Measurements from ENCODE around the gene IMMT.
A peak's percentile ranks its signal among the peaks of the same experiment; 100 is the strongest.
"Not testable (repeated sequence)": the region's sequence is repeated elsewhere in the genome, so short reads cannot be mapped to it uniquely, and the experiment has no call there.

Gene IMMT

GRCh38 chr2:86225581-86225980 is 30.3 kb upstream of the IMMT start:
- no peak for DNase-seq

GRCh38 chr2:86224645-86225355 is 29.5 kb upstream of the IMMT start:
- no peak for DNase-seq

- DNase-seq: no peak
Observed at GRCh38 chr2:86223927-86224560, 28.8 kb upstream of the IMMT start.

- no peak for DNase-seq
Observed at GRCh38 chr2:86223140-86223926, 28.1 kb upstream of the IMMT start.

GRCh38 chr2:86221066-86221684 is 25.9 kb upstream of the IMMT start:
- DNase-seq: no peak

GRCh38 chr2:86219896-86220295 is 24.6 kb upstream of the IMMT start:
- DNase-seq: no peak

- no peak for DNase-seq
Observed at GRCh38 chr2:86218124-86218523, 22.9 kb upstream of the IMMT start.

- no peak for DNase-seq
Observed at GRCh38 chr2:86216575-86217555, 21.6 kb upstream of the IMMT start.

- no peak for DNase-seq
Observed at GRCh38 chr2:86214503-86214832, 19.2 kb upstream of the IMMT start.

- DNase-seq: peak; percentile 47
Observed at GRCh38 chr2:86213699-86214502, 18.6 kb upstream of the IMMT start.

- DNase-seq: no peak
Observed at GRCh38 chr2:86213056-86213455, 17.8 kb upstream of the IMMT start.

- no peak for DNase-seq
Observed at GRCh38 chr2:86211796-86212188, 16.5 kb upstream of the IMMT start.

GRCh38 chr2:86211033-86211795 is 16.0 kb upstream of the IMMT start:
- DNase-seq: peak; percentile 30

GRCh38 chr2:86204458-86204857 is 9.2 kb upstream of the IMMT start:
- DNase-seq: no peak

GRCh38 chr2:86203614-86204013 is 8.4 kb upstream of the IMMT start:
- DNase-seq: no peak

- no peak for DNase-seq
Observed at GRCh38 chr2:86202702-86203101, 7.4 kb upstream of the IMMT start.

GRCh38 chr2:86202336-86202692 is 7.1 kb upstream of the IMMT start:
- no peak for DNase-seq

GRCh38 chr2:86201671-86202335 is 6.5 kb upstream of the IMMT start:
- no peak for DNase-seq

GRCh38 chr2:86200564-86200963 is 5.3 kb upstream of the IMMT start:
- not testable (repeated sequence) for DNase-seq

GRCh38 chr2:86199834-86200177 is 4.5 kb upstream of the IMMT start:
- no peak for DNase-seq

All from NCI-H2029 treated with DMSO at 0.1 percent for 48 hours (cell line).